ENCODE data around the gene PRAMEF20. TPM values are rescaled to one million over a fixed set of nuclear protein-coding genes. Genes with fewer than 3 reads are reported as not detected.
"Not testable (repeated sequence)": the region's sequence is repeated elsewhere in the genome, so short reads cannot be mapped to it uniquely, and the experiment has no call there.

The PRAMEF20 gene
- total RNA-seq, 1 experiment from 2014 or later = not detected

DNA sequence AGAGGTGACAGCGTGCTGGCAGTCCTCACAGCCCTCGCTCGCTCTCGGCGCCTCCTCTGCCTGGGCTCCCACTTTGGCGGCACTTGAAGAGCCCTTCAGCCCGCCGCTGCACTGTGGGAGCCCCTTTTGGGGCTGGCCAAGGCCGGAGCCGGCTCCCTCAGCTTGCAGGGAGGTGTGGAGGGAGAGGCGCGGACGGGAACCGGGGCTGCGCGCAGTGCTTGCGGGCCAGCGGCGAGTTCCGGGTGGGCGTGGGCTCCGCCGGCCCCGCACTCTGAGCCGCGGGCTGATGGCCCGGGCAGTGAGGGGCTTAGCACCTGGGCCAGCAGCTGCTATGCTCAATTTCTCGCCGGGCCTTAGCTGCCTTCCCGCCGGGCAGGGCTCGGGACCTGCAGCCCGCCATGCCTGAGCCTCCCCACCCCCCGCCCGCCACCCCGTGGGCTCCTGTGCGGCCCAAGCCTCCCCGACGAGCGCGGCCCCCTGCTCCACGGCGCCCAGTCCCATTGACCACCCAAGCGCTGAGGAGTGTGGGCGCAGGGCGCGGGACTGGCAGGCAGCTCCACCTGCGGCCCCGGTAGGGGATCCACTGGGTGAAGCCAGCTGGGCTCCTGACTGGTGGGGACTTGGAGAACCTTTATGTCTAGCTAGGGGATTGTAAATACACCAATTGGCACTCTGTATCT is 29.0 kb downstream of the PRAMEF20 start:
- not testable (repeated sequence) for H3K9me3 ChIP-seq (replicated peaks); H3K27ac ChIP-seq; H3K4me3 ChIP-seq; H3K27me3 ChIP-seq; H3K36me3 ChIP-seq; H3K4me1 ChIP-seq; DNase-seq

DNA sequence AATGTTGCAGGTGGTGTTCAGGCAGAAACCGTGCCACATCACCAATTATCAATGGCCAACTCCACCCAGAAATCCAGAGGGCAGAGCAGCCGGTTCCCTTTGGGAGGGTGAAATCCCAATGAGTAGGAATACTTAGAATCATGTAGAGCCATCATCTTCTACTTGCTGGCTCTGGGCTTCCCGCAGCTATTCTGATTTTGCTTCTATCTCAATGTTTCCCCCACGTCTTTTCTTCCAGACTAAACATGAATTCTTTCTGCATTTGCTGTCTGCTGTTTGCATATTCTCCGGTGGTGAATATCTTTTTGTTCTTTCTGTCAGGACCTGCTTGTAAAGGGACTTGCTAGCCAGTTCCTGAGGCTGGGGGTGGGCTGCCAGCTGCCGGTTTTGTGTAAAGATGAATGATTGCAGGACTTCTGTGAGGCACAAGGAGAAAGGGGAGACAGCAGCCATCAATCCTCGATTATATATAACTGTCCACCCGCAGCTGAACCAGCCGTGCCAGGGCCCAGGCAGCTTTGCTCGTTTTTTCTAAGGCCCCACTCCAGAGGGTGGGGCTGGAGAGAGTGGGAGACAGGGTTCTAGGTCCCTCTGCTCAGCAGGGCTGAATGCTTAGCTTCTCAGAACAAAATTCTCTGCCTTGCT is 33.2 kb downstream of the PRAMEF20 start:
- no peaks in the 10 kb centered on the region for H3K36me3 ChIP-seq
- no peaks in the 10 kb centered on the region for H3K9me3 ChIP-seq (replicated peaks)
- no peaks in the 10 kb centered on the region for H3K27me3 ChIP-seq
- no peaks in the 10 kb centered on the region for H3K4me1 ChIP-seq
- no peak for DNase-seq
- H3K27ac ChIP-seq = no peak overlapping the region
- no peak overlapping the region for H3K4me3 ChIP-seq

DNA sequence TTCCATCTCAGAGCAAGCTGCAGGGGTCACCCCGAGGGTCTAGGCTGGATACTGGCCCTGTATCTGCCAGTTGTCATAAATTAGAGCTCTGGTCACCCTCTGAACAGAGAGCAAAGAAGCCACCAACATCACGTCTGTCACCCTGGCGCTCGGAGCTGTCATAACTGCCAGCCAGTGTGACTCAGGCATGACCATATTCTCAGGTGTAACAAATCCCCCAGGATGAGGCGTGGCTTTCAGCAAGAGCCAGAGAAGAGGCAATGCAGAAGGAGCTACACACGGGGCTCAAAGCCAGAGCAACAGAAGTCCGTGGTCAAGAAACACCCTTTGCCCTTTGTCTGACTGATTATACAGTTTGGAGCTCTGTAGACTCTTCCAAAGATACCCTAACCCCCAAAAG is 40.0 kb downstream of the PRAMEF20 start:
- no peaks in the 10 kb centered on the region for H3K36me3 ChIP-seq
- DNase-seq = no peak
- no peak overlapping the region for H3K27ac ChIP-seq
- no peaks in the 10 kb centered on the region for H3K27me3 ChIP-seq
- H3K9me3 ChIP-seq (replicated peaks) = peaks cover 3% of the 10 kb centered on the region; the same call in 1 of the 2 replicates
- H3K4me3 ChIP-seq = no peak overlapping the region
- no peaks in the 10 kb centered on the region for H3K4me1 ChIP-seq

DNA sequence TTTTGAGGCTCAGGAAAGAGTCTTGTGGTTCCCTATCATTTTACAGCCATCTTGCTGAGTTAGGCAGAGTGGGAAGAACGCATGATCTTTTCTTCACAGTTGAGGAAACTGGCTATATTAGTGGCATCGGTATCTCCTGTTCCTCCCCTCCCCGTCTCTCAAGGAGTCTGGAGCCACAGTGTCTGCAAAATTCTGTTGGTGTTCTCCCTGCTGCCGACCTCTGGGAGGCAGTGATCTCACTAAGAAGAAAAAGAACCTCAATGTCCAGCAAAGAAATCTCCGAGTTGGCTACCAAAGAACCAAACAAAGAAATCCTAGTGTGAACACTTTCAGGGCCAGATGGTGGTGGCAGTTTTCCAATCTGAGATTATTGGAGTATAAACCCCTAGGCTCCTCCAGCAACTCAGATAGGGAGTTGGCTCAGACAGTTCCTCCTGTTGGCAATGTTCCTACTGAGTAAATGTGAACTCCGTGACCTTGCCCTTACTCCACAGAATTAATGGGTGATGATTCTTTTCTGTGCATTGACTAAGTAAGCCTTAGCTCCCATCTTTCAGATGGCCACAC is 41.2 kb downstream of the PRAMEF20 start:
- H3K4me1 ChIP-seq = no peaks in the 10 kb centered on the region
- no peak overlapping the region for H3K4me3 ChIP-seq
- H3K27ac ChIP-seq = no peak overlapping the region
- peaks cover 3% of the 10 kb centered on the region; the same call in 1 of the 2 replicates for H3K9me3 ChIP-seq (replicated peaks)
- H3K36me3 ChIP-seq = no peaks in the 10 kb centered on the region
- no peak for DNase-seq
- peaks cover 4% of the 10 kb centered on the region; the same call in 1 of the 2 replicates for H3K27me3 ChIP-seq

DNA sequence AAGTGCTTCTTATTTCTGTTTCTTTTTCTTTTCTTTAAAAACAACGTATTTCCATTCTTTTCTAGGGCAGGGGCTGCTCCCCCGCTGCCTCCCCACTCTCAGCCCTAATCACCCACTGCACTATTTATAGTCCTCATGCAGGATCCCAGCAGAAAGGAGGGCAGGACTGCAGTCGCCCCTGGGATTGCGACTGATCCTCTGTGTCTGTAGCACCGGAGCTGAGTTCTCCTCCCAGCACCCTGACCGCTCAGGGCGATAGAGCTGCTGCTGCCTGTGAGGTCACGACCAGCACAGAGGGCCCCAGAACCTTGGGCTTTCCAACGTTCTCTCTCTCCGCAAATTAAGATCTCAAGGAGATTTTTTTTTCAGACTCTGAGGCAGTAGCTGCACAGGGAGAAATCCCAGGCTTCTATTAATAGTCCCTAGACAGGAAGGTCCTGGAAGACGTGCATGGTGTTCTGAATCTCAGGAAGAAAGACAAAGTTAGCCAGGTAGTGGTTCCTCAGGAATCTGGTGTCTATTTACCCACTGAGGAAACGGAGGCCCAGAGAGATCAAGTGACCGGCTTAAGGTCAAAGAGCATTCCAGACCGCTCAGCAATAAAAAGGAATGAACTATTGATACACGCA is 46.8 kb downstream of the PRAMEF20 start:
- Histone ChIP-seq H3K36me3 (no peaks in the 10 kb centered on the region), H3K4me1 (no peaks in the 10 kb centered on the region), H3K27me3 (peaks cover 4% of the 10 kb centered on the region), H3K27ac (no peak overlapping the region), H3K9me3 (replicated peaks) (no peaks in the 10 kb centered on the region), H3K4me3 (no peak overlapping the region)
- DNase-seq = no peak

DNA sequence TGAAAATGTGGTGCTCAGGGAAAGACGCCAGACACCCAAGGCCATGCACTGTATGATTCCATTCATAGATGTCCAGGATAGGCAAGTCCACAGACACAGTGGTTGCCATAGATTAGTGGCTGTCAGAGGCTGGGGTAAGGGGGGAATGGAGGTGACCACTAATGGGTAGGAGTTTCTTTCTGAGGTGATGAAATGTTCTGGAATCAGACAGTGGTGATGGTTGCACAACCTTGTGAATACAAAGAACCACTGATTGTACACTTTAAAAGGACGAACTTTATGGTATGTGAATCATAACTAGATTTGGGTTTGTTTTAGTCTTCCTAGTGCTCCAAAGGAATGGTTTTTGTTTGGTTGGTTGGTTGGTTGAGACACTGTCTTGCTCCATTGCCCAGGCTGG is 51.7 kb downstream of the PRAMEF20 start:
- Histone ChIP-seq H3K4me3 (no peak overlapping the region), H3K9me3 (replicated peaks) (no peaks in the 10 kb centered on the region), H3K4me1 (no peaks in the 10 kb centered on the region), H3K27ac (no peak overlapping the region), H3K27me3 (peaks cover 7% of the 10 kb centered on the region), H3K36me3 (no peaks in the 10 kb centered on the region)
- no peak for DNase-seq

DNA sequence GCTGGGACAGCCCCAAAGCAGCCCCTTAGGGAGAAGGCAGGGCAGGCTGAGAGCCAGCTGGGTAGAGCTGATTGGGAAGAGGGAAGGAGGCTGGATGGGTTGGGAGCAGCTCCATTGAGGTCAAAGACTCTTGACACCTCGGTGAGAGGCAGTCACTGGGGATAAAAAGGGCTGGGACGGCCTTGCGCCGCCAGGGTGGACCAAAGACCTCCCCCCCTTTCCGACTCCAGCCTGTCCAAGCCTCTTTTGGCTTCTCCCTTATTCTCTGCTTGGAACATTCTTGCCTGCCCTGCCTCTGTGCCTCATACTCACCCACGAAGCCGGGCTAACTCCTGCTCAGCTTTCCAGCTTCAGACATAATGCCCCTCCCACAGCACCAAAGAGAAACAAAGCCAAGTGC is 52.4 kb downstream of the PRAMEF20 start:
- H3K27me3 ChIP-seq = peaks cover 7% of the 10 kb centered on the region
- H3K36me3 ChIP-seq = no peaks in the 10 kb centered on the region
- H3K27ac ChIP-seq = no peak overlapping the region
- H3K4me1 ChIP-seq = no peaks in the 10 kb centered on the region
- no peak for DNase-seq
- no peaks in the 10 kb centered on the region for H3K9me3 ChIP-seq (replicated peaks)
- no peak overlapping the region for H3K4me3 ChIP-seq

DNA sequence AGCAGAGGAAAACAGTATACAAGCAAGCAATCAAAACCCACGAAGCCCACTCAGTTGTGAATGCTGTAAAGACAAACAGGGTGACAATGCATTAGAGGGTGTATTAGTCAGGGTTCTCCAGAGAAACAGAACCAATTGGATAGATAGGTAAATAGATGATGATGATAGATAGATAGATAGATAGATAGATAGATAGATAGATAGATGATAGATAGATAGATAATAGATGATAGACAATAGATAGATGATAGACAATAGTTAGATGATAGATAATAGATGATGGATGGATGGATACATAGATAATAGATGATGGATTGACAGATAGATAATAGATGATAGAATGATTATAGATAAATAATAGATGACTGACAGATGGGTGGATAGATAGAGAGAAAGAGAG is 55.3 kb downstream of the PRAMEF20 start:
- H3K27ac ChIP-seq = no peak overlapping the region
- H3K4me1 ChIP-seq = no peaks in the 10 kb centered on the region
- H3K9me3 ChIP-seq (replicated peaks) = no peaks in the 10 kb centered on the region
- no peak overlapping the region for H3K4me3 ChIP-seq
- H3K27me3 ChIP-seq = peaks cover 7% of the 10 kb centered on the region
- DNase-seq = no peak
- H3K36me3 ChIP-seq = no peaks in the 10 kb centered on the region

DNA sequence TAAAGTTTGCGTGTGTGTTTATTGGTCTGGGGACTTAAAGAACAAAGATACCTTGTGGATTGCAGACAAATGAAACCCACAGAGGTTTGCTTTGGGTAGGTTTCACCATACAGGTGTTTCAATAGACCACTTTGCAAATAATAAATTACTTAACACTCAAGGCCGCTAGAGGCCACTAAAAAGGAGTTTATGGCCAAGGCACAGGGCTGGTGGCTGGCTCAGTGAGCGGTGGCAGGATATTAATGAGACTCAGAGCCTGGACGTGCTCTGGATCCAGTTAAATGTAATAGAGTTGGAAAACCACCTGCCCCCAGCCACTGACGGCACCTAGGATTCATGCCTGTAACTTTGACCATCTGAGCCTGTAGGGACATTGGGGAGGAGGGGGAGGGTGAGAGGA is 59.1 kb downstream of the PRAMEF20 start:
- no peak for DNase-seq
- no peak overlapping the region for H3K27ac ChIP-seq

More for the DNA sequence above, 59.1 kb downstream of the PRAMEF20 start:
- Histone ChIP-seq H3K4me1 (no peaks in the 10 kb centered on the region), H3K4me3 (no peak overlapping the region), H3K36me3 (no peaks in the 10 kb centered on the region), H3K27me3 (peaks cover 7% of the 10 kb centered on the region; the same call in 1 of the 2 replicates), H3K9me3 (replicated peaks) (no peaks in the 10 kb centered on the region)

Other genes with a start within 250 kb of the PRAMEF20 start
- gene HNRNPCL4, start 244.8 kb upstream of the PRAMEF20 start, total RNA-seq (2014; rRNA removed; shearing (Covaris generic)) = not detected in 2 replicates
- gene PRAMEF9, start 238.6 kb upstream of the PRAMEF20 start, total RNA-seq (2014; rRNA removed; shearing (Covaris generic)) = not detected in 2 replicates
- gene PRAMEF13, start 209.0 kb upstream of the PRAMEF20 start, total RNA-seq (2014; rRNA removed; shearing (Covaris generic)) = not detected in 2 replicates
- gene PRAMEF18, start 184.3 kb upstream of the PRAMEF20 start, total RNA-seq (2014; rRNA removed; shearing (Covaris generic)) = not detected in 2 replicates
- gene PRAMEF5, start 156.3 kb upstream of the PRAMEF20 start, total RNA-seq (2014; rRNA removed; shearing (Covaris generic)) = not detected in 2 replicates
- not detected in 2 replicates for gene PRAMEF8, start 125.3 kb upstream of the PRAMEF20 start, total RNA-seq (2014; rRNA removed; shearing (Covaris generic))
- gene PRAMEF33, start 106.9 kb upstream of the PRAMEF20 start, total RNA-seq (2014; rRNA removed; shearing (Covaris generic)) = not detected in 2 replicates
- gene PRAMEF15, start 94.9 kb upstream of the PRAMEF20 start, total RNA-seq (2014; rRNA removed; shearing (Covaris generic)) = not detected in 2 replicates
- gene PRAMEF14, start 63.3 kb upstream of the PRAMEF20 start, total RNA-seq (2014; rRNA removed; shearing (Covaris generic)) = not detected in 2 replicates
- gene PRAMEF19, start 38.5 kb upstream of the PRAMEF20 start, total RNA-seq (2014; rRNA removed; shearing (Covaris generic)) = not detected in 2 replicates
- not detected in 2 replicates for gene PRAMEF17, start 20.8 kb upstream of the PRAMEF20 start, total RNA-seq (2014; rRNA removed; shearing (Covaris generic))
- gene LRRC38, start 103.6 kb downstream of the PRAMEF20 start, total RNA-seq (2014; rRNA removed; shearing (Covaris generic)) = not detected in 2 replicates
- not detected in 2 replicates for gene PDPN, start 173.4 kb downstream of the PRAMEF20 start, total RNA-seq (2014; rRNA removed; shearing (Covaris generic))

All from SJCRH30 (cell line).